HG03565 (cell line): ENCODE results near the gene CYP3A4.
"Not testable (repeated sequence)": the region's sequence is repeated elsewhere in the genome, so short reads cannot be mapped to it uniquely, and the experiment has no call there.

Source experiments
- ATAC-seq: cut with Tn5 transposase; IDR thresholded peaks from one replicate; pipeline ENCODE4 v1.9.1; 2021; ENCODE audit warnings: mild to moderate bottlenecking, moderate library complexity; ENCODE audit not compliant: unreplicated experiment

CYP3A4 gene

GRCh38 chr7:99730238-99730810, 53.7 kb downstream of the CYP3A4 start:
- ATAC-seq = no peak

DNA sequence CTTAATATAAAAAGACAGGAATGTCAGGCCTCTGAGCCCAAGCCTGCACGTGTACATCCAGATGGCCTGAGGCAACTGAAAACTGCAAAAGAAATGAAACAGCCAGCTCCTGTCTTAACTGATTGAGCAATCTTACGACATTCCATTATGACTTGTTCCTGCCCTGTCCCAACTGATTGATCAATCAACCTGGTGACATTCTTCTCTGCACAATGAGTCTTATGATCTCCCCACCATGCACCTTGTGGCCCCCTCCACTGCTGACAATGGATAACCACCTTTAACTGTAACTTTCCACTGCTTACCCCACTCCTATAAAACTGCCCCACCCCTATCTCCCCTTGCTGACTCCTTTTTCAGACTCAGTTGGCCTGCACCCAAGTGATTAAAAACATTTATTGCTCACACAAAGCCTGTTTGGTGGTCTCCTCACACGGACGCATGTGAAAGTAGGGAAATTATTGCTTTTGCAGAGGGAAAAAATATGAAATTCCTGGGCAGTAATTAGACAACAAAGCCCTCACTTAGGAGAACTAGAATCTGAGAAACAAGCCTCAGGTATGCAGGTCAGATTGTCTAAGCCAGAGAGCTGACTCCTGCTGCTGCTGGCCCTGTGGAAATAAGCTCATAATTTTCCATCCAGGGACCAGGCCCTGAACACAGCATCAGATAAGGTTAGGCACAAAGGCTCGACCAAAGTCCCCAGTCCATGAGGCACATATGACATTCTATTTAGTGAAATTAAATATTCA, 54.3 kb downstream of the CYP3A4 start:
- ATAC-seq = no peak

- no peak for ATAC-seq
These were observed 55.4 kb downstream of the CYP3A4 start for GRCh38 chr7:99728615-99729014.

DNA sequence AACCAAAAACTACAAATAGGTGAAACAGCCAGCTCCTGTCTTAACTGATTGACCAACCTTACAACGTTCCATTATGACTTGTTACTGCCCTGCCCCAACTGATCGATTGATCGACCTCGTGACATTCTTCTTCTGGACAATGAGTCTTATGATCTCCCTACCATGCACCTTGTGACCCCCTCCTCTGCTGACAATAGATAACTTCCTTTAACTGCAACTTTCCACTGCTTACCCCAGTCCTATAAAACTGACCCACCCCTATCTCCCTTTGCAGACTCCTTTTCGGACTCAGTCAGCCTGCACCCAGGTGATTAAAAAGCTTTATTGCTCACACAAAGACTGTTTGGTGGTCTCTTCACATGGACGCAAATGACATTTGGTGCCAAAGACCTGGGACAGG, 60.8 kb downstream of the CYP3A4 start:
- not testable (repeated sequence) for ATAC-seq

DNA sequence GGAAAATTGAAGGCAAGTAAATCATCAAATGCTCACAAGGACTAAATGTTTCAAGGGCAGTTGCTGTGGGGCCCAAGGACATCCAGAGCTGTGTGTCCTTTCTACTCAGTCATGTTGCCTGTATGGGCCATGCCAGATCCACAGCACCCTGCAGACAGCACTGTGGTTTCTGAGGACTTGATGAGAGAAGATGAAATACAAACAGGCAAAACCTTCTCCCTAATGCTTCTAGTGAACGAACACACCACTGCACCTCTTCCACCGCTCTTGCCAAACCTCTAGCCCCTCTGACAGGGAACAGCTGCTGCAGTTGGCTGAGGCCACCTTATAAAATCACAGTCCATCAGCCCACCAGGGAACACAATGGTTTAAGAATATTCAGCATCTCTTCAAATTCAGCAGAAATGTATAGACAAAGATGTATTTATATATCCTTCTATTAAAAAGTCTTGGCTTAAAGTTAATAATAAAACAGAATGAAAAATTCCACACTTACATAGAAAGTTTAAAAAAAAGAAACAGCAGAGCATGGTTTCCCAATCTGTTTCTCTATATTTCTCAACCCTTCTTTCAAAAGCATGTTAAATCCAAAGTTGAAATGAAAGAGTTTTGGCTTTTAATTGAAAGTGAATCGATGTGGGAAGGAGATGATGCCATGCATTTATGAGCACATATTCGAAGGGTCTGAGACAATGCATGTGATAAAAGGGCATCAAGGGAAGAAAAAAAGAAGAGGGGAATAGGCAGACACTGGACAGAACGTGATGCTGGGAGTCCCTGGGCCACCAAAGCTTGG, 63.0 kb downstream of the CYP3A4 start:
- no peak for ATAC-seq

DNA sequence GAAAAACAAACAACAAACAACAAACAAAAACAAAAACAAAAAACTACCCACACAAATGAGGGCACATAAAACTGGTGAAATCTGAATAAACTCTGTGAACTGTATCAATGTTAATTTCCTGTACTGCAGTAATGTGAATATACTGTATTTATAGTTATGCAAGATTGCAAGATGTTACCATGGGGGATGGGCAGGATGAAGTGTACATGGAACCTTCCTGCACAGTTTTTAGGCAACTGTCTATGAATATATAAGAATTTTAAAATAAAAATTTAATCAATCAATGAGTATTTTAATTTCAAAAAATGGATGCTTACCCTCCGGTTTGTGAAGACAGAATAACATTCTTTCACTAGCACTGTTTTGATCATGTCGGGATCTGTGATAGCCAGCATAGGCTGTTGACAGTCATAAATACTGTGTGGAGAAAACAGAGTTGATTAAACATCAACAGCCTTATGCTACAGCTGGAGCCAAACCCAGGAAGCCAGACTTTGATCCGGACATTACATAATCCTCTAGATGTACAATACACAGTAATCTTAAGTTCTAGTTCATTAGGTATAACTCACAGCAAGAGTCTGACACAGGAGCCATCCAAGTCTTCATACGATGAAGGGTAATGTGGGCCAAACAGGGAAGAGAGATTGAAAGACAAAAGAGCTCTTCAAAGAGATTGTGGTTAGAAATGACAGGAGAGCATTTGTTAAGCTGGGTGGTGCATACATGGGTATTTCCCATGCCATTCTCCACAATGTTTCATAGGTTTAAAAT, 63.8 kb downstream of the CYP3A4 start:
- ATAC-seq = no peak

DNA sequence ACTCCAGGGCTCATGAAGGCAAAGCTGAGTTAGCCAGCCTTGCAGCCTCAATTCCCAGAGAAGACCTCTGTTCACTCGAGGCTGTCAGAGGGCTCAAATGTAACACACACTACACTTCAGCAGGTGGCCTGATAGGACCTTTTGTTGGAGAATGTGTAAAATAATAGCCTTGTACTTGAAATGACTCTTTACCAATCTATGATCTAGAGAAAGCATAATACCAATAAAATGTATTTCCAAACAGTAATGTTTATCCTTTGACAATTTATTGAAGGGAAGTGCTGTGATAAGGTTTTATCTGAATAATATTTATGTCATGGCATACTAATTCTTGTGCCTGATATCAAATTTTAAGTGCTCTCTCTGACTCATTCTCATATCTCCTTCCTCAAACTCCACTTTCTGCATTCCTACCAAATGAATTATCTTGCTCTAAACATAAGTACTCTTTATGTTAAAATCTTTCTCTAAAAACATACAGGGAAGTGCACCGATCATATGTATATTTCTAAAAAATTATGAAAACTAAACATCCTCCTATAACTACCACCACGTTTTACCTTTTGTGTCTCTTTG, 69.9 kb downstream of the CYP3A4 start:
- no peak for ATAC-seq

GRCh38 chr7:99709838-99710578, 74.0 kb downstream of the CYP3A4 start:
- ATAC-seq = no peak

- ATAC-seq = no peak
These were observed 74.7 kb downstream of the CYP3A4 start for GRCh38 chr7:99709260-99709659.

DNA sequence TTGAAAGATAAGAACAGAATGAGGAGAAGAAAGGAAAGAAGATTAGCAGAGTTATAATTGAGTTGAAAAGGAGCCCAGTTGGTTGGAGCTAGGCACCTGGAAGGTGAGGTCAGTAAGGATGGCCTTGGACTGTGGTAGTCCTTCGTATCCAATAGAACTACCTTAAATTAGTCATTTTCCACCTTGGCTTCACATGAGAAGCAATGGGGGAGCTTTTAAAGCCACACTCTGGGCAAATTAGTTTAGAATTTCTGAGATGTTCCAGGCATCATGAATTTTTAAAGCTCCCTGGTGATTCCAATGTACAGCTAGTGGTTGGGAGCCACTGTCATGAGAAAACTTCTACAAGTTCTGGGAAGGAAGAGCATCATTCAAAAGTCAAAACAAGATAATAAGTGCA, 76.9 kb downstream of the CYP3A4 start:
- ATAC-seq = no peak
